SU-DHL-6 (cell line): ENCODE measurements around the gene ADD2.

Experiments
- EZH2phosphoT487 ChIP-seq: fragments of 200-600 bp; sonication (generic), shearing (Covaris generic); conservative IDR thresholded peaks from 2 replicates; pipeline ENCODE4 v1.6.1; 2018; ENCODE audit warnings: mild to moderate bottlenecking, antibody characterized with exemption, low read length, moderate library complexity, mixed read lengths
- TF ChIP-seq, protein P1 (sequence below): fragments of 200-600 bp; sonication (generic); IDR thresholded peaks from one replicate; pipeline ENCODE4 v1.5.1; 2017; ENCODE audit warnings: antibody characterized with exemption, mild to moderate bottlenecking, low read length, moderate library complexity; ENCODE audit not compliant: insufficient read depth, poor library complexity, severe bottlenecking

DNA sequence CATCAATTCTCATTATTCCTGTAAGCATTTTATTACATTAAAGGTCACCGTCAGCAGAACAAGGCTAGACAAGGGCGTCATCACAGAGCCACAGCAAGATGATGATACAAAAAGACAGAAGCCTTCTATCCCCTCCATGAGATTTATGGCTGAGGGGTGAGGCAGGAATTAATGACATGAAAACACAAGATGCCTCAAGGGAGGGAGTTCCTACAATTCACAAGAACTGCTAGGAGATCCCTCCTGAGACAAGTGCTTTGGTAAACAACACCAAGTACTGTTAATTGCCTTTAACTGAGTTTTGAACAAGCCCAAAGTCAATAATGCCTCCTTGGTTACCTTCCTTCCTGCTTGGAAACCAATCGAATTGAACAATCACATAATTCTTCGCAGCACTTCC is 14.1 kb downstream of the ADD2 start:
- TF ChIP-seq, protein P1, sequence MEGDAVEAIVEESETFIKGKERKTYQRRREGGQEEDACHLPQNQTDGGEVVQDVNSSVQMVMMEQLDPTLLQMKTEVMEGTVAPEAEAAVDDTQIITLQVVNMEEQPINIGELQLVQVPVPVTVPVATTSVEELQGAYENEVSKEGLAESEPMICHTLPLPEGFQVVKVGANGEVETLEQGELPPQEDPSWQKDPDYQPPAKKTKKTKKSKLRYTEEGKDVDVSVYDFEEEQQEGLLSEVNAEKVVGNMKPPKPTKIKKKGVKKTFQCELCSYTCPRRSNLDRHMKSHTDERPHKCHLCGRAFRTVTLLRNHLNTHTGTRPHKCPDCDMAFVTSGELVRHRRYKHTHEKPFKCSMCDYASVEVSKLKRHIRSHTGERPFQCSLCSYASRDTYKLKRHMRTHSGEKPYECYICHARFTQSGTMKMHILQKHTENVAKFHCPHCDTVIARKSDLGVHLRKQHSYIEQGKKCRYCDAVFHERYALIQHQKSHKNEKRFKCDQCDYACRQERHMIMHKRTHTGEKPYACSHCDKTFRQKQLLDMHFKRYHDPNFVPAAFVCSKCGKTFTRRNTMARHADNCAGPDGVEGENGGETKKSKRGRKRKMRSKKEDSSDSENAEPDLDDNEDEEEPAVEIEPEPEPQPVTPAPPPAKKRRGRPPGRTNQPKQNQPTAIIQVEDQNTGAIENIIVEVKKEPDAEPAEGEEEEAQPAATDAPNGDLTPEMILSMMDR, result no peak
- no peak for TF ChIP-seq EZH2phosphoT487
